HS-27A (cell line): ENCODE data around the gene FAM187B.
"Not testable (repeated sequence)": the region's sequence is repeated elsewhere in the genome, so short reads cannot be mapped to it uniquely, and the experiment has no call there.

Source experiments
- DNase-seq: peaks from one replicate; pipeline ENCODE4 v3.0.0-alpha.2; 2012; ENCODE audit warnings: low read depth, missing footprints

FAM187B gene

DNA sequence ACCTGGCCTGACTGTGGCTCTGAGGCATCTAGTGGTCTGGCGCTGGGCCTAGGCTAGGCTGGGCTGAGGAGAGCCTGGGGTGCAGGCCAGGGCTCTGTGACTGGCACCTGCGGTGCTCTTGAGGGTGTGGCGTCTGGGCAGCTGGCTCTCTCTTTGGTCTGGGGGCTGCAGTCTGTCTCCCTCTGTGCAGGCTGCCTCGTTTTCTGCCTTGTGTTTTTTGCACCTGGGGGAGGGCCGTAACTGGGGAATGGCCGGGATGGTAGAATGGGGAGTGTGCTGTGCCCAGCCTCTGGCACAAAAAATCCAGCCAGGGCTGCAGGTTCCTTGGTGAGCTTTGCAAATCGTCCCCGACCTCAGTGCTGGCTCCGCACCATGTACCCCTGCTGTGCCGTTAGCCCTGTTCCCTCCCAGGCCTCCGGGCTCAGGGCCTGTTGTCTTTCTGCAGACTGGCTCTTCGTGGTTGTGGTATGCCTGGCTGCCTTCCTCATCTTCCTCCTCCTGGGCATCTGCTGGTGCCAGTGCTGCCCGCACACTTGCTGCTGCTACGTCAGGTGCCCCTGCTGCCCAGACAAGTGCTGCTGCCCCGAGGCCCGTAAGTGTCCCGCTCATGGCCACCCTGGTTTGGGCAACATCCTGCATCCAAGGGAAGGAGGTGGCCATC is 33.7 kb upstream of the FAM187B start:
- no peak for DNase-seq

DNA sequence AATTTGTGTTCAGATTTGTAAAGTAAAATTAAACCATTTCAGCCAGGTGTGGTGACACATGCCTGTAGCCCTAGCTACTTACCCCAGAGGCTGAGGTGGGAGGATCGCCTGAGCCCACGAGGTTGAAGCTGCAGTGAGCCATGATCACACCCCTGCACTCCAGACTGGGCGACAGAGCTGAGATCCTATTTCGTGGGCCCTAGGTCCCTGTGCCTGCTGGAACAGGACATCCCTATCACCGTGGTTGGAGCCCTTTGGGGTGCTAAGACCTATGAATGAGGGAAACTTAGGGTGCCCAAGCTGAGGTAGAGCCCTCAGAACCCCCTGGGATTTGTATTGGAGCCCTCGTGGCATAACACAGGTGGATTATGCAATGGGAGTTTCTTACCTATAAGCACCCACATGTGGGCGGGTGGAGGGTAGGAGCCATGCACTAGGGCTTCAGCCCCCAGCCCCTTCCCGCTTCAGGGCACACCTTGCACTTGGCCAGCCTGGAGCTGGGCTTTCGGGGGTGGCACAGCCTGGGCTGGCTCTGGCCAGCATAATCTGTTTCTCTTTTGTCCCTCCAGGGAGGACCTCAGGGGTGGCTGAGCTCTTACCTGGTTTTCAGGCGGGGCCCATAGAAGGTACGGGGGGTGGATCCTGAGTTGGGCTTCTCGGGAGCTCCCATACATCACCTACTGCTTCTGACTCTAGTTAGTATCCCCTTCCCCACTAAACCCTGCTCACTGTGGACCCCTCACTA is 33.0 kb upstream of the FAM187B start:
- DNase-seq = no peak

DNA sequence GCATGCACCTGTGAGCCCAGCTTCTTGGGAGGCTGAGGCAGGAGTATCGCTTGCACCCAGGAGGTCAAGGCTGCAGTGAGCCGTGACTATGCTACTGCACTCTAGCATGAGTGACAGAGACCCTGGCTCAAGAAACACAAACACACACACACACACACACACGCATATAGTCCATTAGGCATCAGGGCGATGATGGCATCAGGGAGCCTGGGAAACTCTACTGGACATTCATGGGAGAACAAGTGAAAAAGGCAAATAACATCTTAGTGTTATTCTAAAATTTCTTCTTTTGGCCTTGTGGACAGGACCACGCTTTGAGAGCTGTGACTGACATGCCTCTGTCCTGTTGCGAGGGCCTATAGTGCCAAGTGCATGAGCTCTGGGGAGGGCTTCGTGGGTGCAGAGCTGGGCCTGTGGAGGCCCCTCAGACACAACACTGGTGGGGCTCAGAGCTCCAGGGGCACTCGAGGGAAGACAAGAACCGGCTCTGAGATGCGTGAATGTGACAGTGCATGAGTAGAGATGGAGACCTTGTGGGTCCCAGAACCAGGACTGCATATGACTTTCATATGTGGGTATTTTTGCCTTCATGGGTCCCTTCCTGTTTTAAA is 32.3 kb upstream of the FAM187B start:
- no peak for DNase-seq

DNA sequence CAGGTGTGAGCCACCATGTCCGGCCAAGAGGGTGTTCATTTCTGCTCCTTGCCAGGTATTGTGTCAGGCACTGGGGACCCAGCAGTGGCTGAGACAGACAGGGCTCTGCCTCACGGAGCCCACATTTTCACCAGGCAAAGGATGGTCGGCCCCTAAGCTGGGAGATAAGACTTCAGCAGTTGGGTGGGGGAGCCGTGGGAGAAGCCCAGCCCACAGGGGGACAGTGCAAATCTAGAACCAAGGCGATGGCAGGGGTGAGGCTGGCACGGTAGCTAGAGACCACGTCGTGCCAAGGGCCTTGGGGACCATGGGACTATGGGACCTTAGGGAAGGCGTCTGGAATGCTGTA is 28.5 kb upstream of the FAM187B start:
- no peak for DNase-seq

DNA sequence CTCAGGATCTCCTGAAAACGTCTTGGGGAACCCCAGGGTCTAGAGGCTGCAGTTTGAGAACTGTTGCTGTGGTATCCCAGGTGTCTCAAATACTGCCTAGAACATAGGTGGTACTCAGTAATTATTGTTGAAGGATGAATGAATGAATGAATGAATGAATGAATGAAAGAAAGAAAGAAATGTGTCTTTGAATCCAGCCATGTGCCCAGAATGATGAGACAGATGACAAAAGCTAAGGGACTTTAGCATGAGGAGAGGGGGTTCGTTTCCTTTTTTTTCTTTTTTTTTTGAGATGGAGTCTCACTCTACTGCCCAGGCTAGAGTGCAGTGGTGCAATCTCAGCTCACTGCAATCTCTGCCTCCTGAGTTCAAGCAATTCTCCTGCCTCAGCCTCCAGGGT is 28.0 kb upstream of the FAM187B start:
- no peak for DNase-seq

DNA sequence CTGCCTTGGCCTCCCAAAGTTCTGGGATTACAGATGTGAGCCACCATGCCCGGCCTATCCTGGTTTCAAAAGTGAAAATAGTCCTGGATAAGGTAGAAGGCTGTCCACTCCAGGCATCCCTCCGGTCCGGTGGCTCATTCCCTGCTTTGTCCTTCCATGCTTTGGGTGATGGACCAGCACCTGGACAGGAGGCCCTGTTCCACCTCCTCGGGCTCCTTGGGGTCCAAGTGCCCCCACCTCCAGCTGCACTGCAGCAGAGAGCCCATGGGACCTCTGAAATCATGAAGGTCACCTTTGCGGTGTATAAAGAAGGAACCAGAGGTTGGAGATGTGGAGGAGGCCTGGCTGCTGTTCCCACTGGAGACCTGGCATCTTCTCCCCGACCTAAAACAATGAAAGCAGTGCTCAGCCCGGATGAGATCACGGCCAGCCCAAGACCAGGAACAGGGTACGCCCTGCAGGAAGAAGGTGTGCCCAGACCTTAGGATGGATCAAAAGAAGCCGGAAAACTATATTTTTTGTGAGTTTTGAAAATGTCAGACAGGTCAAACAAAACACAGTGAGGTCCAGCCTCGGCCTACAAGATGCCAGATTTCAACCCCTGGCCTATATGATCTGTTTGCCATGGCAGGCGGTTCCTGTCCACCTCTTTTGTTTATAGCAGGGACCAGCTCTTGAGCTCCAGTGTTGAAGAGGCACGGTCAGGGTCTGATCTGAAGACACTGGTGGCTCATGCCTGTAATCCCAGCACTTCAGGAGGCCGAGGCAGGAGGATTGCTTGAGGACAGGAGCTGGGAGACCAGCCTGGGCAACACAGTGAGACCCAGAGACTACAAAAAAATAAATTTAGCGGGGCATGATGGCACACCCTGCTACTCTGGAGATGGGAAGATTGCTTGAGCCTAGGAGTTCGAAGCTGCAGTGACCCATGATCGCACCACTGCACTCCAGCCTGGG is 26.1 kb upstream of the FAM187B start:
- DNase-seq = no peak

DNA sequence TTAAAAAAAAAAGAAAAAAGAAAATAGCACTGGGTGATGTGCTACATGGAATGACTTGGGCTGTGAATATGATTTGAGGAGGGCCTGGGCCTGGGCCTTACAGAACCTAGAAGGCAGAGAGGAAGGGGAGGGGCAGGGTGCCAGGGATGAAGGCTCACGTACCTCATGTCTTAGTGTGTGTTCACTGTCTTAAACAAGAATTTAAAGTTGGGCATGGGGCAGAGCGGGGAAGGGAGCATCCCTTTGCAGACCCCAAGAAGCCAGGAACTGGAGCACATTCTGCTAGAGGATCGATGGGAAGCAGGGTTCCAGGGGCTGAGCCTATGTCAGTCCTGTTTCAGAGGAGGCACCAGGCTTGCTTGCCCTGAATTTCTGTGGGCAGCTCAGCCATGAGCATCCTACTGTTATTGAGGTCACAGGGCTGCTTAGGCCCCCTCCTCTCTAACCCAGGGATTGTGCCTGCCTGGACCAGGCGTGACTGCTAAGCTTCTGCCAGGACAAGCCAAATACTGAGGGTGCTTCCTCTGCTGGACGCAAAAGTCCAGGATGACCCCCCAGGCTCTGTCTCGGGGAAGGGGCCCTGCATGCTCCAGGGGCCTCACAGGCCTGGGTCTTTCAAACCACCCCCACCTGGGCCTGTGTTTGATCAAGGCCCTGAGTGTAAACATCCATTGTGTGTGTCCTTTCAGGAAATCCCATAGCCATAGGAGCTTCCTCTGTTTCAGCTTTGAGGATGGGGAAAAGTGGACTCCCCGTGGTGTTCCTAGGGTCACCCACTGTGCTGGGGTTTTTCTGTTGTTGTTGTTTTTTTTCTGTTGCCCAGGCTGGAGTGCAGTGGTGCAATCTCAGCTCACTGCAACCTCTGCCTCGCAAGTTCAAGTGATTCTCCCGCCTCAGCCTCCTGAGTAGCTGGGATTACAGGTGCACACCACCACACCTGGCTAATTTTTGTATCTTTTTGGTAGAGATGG is 25.1 kb upstream of the FAM187B start:
- DNase-seq = no peak

DNA sequence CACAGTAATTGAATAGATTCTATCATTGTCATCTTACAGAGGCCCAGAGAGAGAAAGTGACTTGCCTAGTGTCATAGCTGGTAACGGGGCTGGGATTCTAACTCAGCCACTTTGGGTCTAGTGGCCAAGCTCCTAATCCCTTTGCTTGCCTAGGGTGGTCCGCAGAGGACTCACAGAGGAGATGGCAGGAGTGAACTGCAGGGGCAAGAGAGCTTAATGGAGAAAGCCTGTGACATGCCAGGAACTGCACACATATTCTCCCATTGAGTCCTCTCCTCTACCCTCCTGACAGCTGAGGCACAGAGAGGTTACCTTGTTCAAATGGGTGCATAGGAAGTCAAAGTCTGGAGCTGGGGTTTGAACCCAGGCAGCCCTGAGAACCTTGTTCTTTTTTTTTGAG is 22.9 kb upstream of the FAM187B start:
- DNase-seq = no peak

DNA sequence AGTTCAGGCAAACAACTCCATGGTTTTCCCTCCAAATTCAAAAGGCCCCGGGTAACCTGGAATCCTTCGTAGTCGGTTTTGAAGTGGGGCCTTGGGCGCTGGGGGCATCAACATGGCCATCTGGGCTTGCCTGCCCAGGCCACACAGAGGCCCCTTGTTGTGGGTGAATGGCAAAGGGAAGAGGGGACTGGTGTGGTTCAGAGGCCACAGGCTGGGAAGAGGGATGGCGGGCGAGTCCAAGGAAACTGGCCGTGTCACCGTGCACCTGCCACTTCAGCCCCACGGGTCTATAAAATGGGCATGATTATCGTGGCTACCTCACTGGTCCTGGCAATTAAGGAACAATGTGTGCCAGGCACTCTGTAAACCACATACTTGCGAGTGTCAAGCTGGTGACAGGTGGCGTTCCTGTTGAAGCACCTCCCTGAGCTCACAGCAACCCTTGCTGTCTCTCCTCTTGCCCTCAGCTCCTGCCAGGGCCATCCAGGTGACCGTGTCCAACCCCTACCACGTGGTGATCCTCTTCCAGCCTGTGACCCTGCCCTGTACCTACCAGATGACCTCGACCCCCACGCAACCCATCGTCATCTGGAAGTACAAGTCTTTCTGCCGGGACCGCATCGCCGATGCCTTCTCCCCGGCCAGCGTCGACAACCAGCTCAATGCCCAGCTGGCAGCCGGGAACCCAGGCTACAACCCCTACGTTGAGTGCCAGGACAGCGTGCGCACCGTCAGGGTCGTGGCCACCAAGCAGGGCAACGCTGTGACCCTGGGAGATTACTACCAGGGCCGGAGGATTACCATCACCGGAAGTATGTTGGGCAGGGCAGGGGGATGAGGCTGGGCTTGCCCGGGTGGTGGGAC is 21.5 kb upstream of the FAM187B start:
- no peak for DNase-seq

DNA sequence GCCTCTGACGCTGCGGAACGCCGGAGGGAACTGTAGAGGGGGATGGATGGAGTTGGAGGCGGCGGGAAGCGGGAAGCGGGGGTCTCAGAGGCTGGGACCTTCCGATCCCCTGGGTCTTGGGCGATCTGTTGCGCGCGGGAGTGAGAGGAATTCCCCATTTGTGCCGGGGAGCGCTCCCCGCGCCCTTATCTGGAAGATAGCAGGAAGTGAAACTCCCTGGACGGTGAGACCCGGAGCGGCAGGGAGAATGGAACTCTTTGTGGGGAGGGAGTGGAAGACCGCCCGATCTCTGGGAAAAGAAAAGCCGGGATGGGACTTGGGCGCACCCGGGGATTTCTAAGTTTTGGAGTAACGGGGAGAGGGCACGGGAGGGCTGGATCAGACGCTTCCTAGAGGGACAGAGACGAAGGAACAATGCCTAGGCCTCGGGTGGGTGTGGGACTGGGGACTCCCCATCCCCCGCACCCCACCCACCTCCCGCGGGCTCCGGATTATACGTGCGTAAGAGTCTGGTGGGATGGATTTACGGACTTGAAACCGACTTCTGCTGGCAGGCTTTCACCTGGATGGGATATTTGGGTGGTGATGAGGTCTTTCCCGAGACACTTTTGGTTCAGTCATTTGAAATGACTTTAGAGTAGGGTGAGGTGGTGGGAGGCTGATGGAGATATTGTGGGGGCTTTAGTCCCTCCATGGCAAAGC is 20.8 kb upstream of the FAM187B start:
- no peak for DNase-seq

DNA sequence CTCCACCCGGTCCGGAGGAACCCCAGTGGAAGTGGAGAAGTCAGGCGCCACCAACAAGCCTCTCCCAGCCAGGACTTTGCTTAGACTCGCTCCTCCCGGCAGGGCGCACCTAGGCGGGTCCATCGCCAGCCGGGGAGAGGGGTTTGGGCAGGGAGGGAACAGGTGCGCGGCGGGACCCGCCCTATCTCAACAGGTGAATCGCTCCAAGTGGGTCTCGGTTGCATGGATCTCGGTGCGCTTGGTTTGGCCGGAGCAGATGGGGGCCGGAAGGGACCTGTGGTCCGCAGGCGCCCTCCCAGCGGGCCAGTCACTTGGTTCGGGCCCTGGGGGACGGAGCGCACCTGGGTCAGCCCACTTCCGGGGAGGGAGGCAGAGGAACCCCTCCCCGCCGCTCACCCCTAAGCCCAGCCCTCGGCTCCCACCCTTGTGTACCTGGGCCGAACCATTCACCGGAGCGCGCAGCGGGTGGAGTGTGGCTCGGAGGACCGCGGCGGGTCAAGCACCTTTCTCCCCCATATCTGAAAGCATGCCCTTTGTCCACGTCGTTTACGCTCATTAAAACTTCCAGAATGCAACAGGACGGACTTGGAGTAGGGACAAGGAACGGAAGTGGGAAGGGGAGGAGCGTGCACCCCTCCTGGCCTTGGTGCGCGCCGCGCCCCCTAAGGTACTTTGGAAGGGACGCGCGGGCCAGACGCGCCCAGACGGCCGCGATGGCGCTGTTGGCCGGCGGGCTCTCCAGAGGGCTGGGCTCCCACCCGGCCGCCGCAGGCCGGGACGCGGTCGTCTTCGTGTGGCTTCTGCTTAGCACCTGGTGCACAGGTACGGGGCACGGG is 20.0 kb upstream of the FAM187B start, which contains the start of gene LSR:
LSR (plus strand) TSS at position 693 of the 836 bp plus-strand sequence; CDS start at position 714, 21 bp downstream.
- DNase-seq = no peak

DNA sequence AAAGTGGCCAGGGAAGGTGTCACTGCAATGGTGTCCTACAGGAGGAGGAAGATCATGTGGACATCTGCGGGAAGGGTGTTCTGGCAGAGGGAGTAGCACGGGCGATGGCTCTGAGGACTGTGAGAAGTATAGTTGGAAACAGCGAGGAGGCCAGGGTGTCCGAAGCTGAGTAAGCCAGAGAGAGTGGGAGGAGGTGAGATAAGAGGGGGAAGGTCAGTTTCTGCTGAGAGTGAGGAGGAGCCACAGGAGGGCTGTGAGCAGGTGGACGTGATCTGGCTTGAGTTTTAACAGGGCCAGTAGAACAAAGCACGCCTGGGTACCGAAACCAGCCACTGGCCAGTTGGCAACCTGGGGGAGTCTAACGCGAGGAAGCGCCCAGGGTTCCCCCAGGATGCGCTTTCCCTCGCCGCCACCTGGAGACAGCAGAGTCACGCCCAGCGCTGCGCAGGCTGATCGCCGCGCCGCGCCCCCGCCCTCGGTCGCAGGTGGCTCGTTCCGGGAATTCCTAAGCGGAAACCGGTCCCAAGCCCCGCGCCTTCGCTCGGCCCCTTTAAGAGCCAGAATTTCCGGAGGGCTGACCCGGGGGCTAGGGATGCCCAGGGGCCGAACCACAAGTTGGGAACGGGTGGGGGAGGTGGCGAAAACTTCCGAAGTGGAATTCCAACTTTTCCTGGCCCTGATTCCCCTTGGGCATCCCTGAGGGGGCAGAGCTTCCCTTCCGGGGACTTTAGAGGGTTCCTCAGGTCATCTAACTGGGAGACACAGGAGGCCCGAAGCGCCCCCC is 19.2 kb upstream of the FAM187B start:
- DNase-seq = no peak

DNA sequence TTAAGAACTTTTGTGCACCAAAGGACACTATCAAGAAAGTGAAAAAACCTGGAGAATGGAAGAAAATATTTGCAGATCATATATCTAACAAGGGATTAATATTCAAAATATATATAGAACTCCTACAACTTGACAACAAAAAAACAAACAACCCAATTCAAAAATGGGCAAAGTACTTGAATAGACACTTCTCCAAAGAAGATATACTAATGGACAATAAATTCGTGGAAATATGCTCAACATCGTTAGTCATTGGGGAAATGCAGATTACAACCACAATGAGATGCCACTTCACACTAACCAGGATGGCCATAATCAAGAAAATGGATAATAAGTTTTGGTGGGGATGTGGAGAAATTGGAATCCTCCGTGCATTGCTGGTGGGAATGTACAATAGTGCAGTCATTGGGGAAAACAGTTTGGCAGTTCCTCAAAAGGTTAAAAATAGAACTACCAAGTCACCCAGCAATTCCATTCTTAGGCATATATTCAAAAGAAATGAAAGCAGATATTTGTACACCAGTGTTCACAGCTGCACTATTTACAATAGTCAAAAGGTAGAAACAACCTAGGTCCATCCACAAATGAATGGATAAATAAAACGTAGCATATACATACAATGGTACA is 18.0 kb upstream of the FAM187B start:
- DNase-seq = no peak

DNA sequence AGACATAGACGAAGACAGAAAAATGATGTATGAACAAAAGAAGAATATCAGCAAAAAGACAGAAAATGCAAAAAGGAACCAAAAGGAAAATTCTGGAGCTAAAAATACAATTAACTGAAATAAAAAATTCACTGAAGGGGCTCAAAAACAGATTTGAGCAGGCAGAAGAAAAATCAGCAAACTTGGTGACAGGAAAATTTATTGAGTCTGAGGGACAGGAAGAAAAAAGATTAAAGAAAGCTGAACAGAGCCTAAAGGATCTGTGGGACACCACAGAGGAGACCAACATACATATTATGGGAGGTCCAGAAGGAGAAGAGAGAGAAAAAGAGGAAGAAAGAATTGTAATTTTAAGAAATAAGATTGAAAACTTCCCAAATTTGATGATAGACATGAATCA is 12.9 kb upstream of the FAM187B start:
- DNase-seq = no peak

DNA sequence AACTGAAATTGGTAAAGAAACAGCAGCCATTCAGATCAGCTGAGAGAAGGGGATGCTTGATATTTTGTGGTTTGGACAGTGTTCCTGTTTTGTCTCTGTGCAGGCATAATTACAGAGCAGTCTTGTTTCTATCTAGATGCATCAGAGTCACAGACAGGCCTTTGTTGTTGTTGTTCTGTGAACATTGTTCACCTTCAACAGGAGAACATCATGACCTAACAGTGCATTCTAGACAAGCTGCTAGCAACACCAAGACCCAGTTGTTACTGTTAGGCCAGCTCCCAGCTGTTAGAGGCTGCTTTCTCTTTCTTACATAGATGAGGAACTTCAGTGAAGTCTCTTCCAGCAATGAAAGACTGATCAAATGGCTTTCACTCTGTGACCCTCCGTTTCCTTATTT is 11.8 kb upstream of the FAM187B start:
- no peak for DNase-seq

DNA sequence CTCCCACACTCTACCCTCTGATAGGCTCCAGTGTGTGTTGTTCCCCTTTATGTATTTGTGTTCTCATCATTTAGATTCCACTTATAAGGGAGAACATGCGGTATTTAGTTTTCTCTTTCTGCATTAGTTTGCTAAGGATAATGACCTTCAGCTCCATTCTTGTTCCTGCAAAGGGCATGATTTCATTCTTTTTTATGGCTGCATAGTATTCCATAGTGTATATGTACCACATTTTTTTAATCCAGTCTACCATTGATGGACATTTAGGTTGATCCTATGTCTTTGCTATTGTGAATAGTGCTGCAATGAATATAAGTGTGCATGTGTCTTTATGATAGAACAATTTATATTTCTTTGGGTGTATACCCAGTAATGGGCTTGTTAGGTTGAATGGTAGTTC is 11.1 kb upstream of the FAM187B start:
- not testable (repeated sequence) for DNase-seq
